Measurements from ENCODE around the gene MORC2. TPM values are rescaled to one million over a fixed set of nuclear protein-coding genes. Genes with fewer than 3 reads are reported as not detected.

The MORC2 gene
- total and polyA plus RNA-seq, 9 of the 15 experiments (the other 6 are each of a cell fraction or from before 2014, with no cell fraction given), result 3.3 to 34.7 (median 16.7) TPM

DNA sequence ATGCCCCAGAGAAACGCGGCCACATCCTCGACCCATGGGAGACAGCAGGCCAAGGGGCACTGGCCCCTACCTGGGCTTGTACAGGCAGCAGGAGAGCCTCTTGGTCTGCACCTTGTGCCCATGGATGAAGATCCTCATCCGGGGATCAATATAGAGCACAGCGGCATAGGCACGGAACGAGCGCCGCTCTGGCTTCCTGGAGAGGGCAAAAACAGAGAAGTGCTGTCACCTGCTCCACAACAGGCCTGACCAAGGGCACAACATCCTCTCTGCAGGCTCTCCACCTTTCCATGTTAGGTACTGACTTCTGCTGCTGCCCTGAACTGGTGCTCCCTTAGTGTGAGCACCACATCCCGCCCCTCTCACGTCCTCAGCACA lies 27.2 kb downstream of the MORC2 start:
- POLR2A ChIA-PET, result no interaction called here
- H3K4me3 ChIP-seq, result no peak overlapping the region
- TF ChIP-seq ZNF23 (CRISPR knock-in tag; IDR thresholded peaks at IDR 0.05) (no peak), CHCHD3 (CRISPR knock-in tag; IDR thresholded peaks at IDR 0.05) (no peak), BRF1 (IDR thresholded peaks at IDR 0.05; ENCODE audit: borderline replicate concordance, extremely low read depth, insufficient read length) (no peak), TEAD1 (CRISPR knock-in tag; IDR thresholded peaks at IDR 0.05) (no peak), ZNF41 (CRISPR knock-in tag; conservative IDR thresholded peaks at IDR 0.05) (no peak), FOXJ2 (tag; IDR thresholded peaks at IDR 0.05) (no peak), ZNF217 (CRISPR knock-in tag; IDR thresholded peaks at IDR 0.05) (no peak)
- TF ChIP-seq, protein P1, sequence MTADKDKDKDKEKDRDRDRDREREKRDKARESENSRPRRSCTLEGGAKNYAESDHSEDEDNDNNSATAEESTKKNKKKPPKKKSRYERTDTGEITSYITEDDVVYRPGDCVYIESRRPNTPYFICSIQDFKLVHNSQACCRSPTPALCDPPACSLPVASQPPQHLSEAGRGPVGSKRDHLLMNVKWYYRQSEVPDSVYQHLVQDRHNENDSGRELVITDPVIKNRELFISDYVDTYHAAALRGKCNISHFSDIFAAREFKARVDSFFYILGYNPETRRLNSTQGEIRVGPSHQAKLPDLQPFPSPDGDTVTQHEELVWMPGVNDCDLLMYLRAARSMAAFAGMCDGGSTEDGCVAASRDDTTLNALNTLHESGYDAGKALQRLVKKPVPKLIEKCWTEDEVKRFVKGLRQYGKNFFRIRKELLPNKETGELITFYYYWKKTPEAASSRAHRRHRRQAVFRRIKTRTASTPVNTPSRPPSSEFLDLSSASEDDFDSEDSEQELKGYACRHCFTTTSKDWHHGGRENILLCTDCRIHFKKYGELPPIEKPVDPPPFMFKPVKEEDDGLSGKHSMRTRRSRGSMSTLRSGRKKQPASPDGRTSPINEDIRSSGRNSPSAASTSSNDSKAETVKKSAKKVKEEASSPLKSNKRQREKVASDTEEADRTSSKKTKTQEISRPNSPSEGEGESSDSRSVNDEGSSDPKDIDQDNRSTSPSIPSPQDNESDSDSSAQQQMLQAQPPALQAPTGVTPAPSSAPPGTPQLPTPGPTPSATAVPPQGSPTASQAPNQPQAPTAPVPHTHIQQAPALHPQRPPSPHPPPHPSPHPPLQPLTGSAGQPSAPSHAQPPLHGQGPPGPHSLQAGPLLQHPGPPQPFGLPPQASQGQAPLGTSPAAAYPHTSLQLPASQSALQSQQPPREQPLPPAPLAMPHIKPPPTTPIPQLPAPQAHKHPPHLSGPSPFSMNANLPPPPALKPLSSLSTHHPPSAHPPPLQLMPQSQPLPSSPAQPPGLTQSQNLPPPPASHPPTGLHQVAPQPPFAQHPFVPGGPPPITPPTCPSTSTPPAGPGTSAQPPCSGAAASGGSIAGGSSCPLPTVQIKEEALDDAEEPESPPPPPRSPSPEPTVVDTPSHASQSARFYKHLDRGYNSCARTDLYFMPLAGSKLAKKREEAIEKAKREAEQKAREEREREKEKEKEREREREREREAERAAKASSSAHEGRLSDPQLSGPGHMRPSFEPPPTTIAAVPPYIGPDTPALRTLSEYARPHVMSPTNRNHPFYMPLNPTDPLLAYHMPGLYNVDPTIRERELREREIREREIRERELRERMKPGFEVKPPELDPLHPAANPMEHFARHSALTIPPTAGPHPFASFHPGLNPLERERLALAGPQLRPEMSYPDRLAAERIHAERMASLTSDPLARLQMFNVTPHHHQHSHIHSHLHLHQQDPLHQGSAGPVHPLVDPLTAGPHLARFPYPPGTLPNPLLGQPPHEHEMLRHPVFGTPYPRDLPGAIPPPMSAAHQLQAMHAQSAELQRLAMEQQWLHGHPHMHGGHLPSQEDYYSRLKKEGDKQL (CRISPR knock-in tag; IDR thresholded peaks at IDR 0.05; ENCODE audit: borderline replicate concordance), result no peak
- TF ChIP-seq, protein P2, sequence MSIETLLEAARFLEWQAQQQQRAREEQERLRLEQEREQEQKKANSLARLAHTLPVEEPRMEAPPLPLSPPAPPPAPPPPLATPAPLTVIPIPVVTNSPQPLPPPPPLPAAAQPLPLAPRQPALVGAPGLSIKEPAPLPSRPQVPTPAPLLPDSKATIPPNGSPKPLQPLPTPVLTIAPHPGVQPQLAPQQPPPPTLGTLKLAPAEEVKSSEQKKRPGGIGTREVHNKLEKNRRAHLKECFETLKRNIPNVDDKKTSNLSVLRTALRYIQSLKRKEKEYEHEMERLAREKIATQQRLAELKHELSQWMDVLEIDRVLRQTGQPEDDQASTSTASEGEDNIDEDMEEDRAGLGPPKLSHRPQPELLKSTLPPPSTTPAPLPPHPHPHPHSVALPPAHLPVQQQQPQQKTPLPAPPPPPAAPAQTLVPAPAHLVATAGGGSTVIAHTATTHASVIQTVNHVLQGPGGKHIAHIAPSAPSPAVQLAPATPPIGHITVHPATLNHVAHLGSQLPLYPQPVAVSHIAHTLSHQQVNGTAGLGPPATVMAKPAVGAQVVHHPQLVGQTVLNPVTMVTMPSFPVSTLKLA (conservative IDR thresholded peaks at IDR 0.05), result no peak
- TF ChIP-seq, protein P3, sequence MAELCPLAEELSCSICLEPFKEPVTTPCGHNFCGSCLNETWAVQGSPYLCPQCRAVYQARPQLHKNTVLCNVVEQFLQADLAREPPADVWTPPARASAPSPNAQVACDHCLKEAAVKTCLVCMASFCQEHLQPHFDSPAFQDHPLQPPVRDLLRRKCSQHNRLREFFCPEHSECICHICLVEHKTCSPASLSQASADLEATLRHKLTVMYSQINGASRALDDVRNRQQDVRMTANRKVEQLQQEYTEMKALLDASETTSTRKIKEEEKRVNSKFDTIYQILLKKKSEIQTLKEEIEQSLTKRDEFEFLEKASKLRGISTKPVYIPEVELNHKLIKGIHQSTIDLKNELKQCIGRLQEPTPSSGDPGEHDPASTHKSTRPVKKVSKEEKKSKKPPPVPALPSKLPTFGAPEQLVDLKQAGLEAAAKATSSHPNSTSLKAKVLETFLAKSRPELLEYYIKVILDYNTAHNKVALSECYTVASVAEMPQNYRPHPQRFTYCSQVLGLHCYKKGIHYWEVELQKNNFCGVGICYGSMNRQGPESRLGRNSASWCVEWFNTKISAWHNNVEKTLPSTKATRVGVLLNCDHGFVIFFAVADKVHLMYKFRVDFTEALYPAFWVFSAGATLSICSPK (IDR thresholded peaks at IDR 0.05; ENCODE audit: borderline replicate concordance), result no peak
- TF ChIP-seq, protein P4, sequence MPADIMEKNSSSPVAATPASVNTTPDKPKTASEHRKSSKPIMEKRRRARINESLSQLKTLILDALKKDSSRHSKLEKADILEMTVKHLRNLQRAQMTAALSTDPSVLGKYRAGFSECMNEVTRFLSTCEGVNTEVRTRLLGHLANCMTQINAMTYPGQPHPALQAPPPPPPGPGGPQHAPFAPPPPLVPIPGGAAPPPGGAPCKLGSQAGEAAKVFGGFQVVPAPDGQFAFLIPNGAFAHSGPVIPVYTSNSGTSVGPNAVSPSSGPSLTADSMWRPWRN (IDR thresholded peaks at IDR 0.05; ENCODE audit: low read depth), result no peak

More for the DNA sequence above, 27.2 kb downstream of the MORC2 start:
- H3K4me1 ChIP-seq (replicated peaks in 1 of 2; ENCODE audit: control insufficient read depth in 2 of 2, insufficient read depth in 2 of 2, low read length in 2 of 2), result no peaks in the 10 kb centered on the region
- peaks cover 3% of the 10 kb centered on the region for H3K9me1 ChIP-seq (ENCODE audit: control insufficient read depth, insufficient read depth, low read length)
- H3K4me2 ChIP-seq (ENCODE audit: insufficient read depth, low read length), result no peak overlapping the region
- no peaks in the 10 kb centered on the region for H3K9me3 ChIP-seq (replicated peaks; ENCODE audit: control insufficient read depth, insufficient read depth, low read depth, low read length)
- intact Hi-C loops (cut with micrococcal nuclease), result no loop called here
- in situ Hi-C loops (cut with MboI), result no loop called here
- no peak overlapping the region for H3K27ac ChIP-seq (ENCODE audit: extremely low read depth, low read depth, low read length)
- H4K20me1 ChIP-seq (replicated peaks; ENCODE audit: control insufficient read depth, insufficient read depth, low read length), result no peaks in the 10 kb centered on the region
- peaks cover 93% of the 10 kb centered on the region; the same call in 2 of the 3 replicates for H3K36me3 ChIP-seq (ENCODE audit: control insufficient read depth, insufficient read depth, low read length)
- no peak overlapping the region for H2AFZ ChIP-seq (ENCODE audit: low read depth, low read length)
- ATAC-seq, result no peak
- BruUV-seq (replicated peaks), result no TSS peak
- CTCF ChIA-PET (ENCODE audit: low intra/inter-chr PET ratio), result no interaction called here
- no peaks in the 10 kb centered on the region for H3K79me2 ChIP-seq (ENCODE audit: control insufficient read depth, insufficient read depth, low read length)
- no peak for DNase-seq (ENCODE audit: extremely low read depth in 1 of 4, low spot score in 3 of 4)
- 98% methylated on average over 9 of the region's 11 CpGs for WGBS (ENCODE audit: insufficient coverage, low coverage, missing lambda C conversion rate)
- no peak overlapping the region for H3K9ac ChIP-seq (ENCODE audit: insufficient read depth in 1 of 2, low read depth in 2 of 2, low read length in 2 of 2)
- H3K27me3 ChIP-seq (ENCODE audit: control insufficient read depth in 2 of 2, insufficient read depth in 2 of 2, low read length in 2 of 2), result no peaks in the 10 kb centered on the region
- FAIRE-seq, result no peak

Measured in K562 (cell line).